MCF 10A (cell line): ENCODE results near the gene SRPK3. TPM values are rescaled to one million over a fixed set of nuclear protein-coding genes. Genes with fewer than 3 reads are reported as not detected.

Experiments used
- BruUV-seq: library from RNA; stranded (reverse); fragments of 400-500 nt; replicated peaks from 2 replicates; lab custom pipeline; 2021; lab: Mats Ljungman, UMichigan
- CTCF ChIA-PET: fragments of 300-600 bp; sonication (Branson Sonifier 250); formaldehyde crosslinking; extraction: SDS; loops from one replicate; lab custom pipeline; 2021; ENCODE audit warnings: antibody characterized with exemption, inconsistent platforms; lab: Yijun Ruan, JAX
- POLR2A ChIA-PET: fragments of 300-600, 350-650 bp; sonication (Branson Sonifier 250); formaldehyde crosslinking; extraction: SDS; loops from one replicate; lab custom pipeline; 2020; ENCODE audit warnings: antibody characterized with exemption, inconsistent platforms; lab: Yijun Ruan, JAX
- DNase-seq: peaks from one replicate; pipeline ENCODE4 v3.0.0-alpha.2; 2018; ENCODE audit not compliant: unreplicated experiment
- H3K27ac Mint-ChIP-seq: one replicate; pipeline ENCODE4 v1.8.0; 2022; ENCODE audit warnings: mild to moderate bottlenecking, low read depth, mixed read lengths; ENCODE audit not compliant: unreplicated experiment
- H3K27me3 Mint-ChIP-seq: one replicate; pipeline ENCODE4 v1.8.0; 2022; ENCODE audit warnings: mixed read lengths; ENCODE audit not compliant: insufficient read depth, unreplicated experiment
- H3K36me3 Mint-ChIP-seq: one replicate; pipeline ENCODE4 v1.8.0; 2022; ENCODE audit warnings: mild to moderate bottlenecking, moderate library complexity, mixed read lengths; ENCODE audit not compliant: insufficient read depth, unreplicated experiment
- H3K4me1 Mint-ChIP-seq: one replicate; pipeline ENCODE4 v1.8.0; 2022; ENCODE audit warnings: mixed read lengths; ENCODE audit not compliant: insufficient read depth, unreplicated experiment
- H3K4me3 Mint-ChIP-seq: one replicate; pipeline ENCODE4 v1.8.0; 2022; ENCODE audit warnings: mild to moderate bottlenecking, moderate library complexity, mixed read lengths; ENCODE audit not compliant: unreplicated experiment
- H3K9me3 Mint-ChIP-seq: one replicate; pipeline ENCODE4 v1.8.0; 2022; ENCODE audit warnings: mixed read lengths; ENCODE audit not compliant: unreplicated experiment
- CTCF ChIP-seq: fragments of 200-600 bp; IDR thresholded peaks from one replicate; pipeline ENCODE4 v1.8.0; 2022; ENCODE audit warnings: antibody characterized with exemption, mild to moderate bottlenecking; ENCODE audit not compliant: unreplicated experiment
- intact Hi-C: fragments of 100-400 bp; cut with micrococcal nuclease; formaldehyde crosslinking; loops from 2 replicates; pipeline ENCODE4 v1.14.1; 2022
- total RNA-seq: library from RNA; stranded (reverse); gene quantifications from 2 replicates; pipeline ENCODE4 v1.2.3, GENCODE V29; 2022

Gene SRPK3
- total RNA-seq, 1 experiment from 2014 or later: not detected

GRCh38 chrX:153807976-153808375 lies 27.1 kb downstream of the SRPK3 start:
- H3K4me1 Mint-ChIP-seq: no peaks in the 10 kb centered on the region
- H3K4me3 Mint-ChIP-seq: no peak overlapping the region
- no peak for DNase-seq
- ChIA-PET CTCF (no interaction called here), POLR2A (no interaction called here)
- peaks cover 12% of the 10 kb centered on the region for H3K27me3 Mint-ChIP-seq
- H3K36me3 Mint-ChIP-seq: no peaks in the 10 kb centered on the region
- H3K27ac Mint-ChIP-seq: no peak overlapping the region
- no TSS peak for BruUV-seq
- intact Hi-C loops: no loop called here
- no peak for TF ChIP-seq CTCF
- peaks cover 8% of the 10 kb centered on the region for H3K9me3 Mint-ChIP-seq

GRCh38 chrX:153812220-153812619 lies 31.4 kb downstream of the SRPK3 start:
- ChIA-PET CTCF (interaction anchor here (0.8 kb wide), 1 partner anchor 39 kb away, joined by 3 read pairs; no protein-coding TSS in a partner anchor), POLR2A (no interaction called here)
- no peak for DNase-seq
- peaks cover 8% of the 10 kb centered on the region for H3K9me3 Mint-ChIP-seq
- H3K4me1 Mint-ChIP-seq: no peaks in the 10 kb centered on the region
- H3K27me3 Mint-ChIP-seq: peaks cover 26% of the 10 kb centered on the region
- no peak for TF ChIP-seq CTCF
- H3K27ac Mint-ChIP-seq: no peak overlapping the region
- no peaks in the 10 kb centered on the region for H3K36me3 Mint-ChIP-seq
- intact Hi-C loops: no loop called here
- H3K4me3 Mint-ChIP-seq: no peak overlapping the region
- BruUV-seq: no TSS peak

DNA sequence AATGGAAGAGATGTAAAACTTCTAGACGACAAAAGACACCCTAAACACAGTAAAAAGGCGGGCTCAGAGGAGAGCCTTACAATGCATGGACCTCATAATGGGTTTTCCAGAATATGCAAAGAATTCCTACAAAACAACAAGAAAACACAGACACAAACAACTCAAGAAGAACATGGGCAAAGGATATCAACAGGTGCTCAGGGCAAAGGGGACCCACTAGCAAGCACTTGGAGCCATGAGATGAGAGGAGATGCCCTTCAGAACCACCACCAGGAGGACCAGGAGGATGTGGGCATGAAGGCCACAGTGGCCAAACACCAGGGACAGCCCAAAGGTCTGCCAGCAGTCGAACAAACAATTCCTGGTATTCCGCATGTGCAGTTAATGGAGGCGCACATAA lies 32.3 kb downstream of the SRPK3 start:
- H3K36me3 Mint-ChIP-seq: no peaks in the 10 kb centered on the region
- peaks cover 27% of the 10 kb centered on the region for H3K27me3 Mint-ChIP-seq
- H3K9me3 Mint-ChIP-seq: peaks cover under 1% of the 10 kb centered on the region
- ChIA-PET CTCF (interaction anchor here (0.8 kb wide), 1 partner anchor 38 kb away, joined by 3 read pairs; no protein-coding TSS in a partner anchor), POLR2A (no interaction called here)
- no peaks in the 10 kb centered on the region for H3K4me1 Mint-ChIP-seq
- intact Hi-C loops: no loop called here
- no peak overlapping the region for H3K27ac Mint-ChIP-seq
- H3K4me3 Mint-ChIP-seq: no peak overlapping the region
- BruUV-seq: no TSS peak
- TF ChIP-seq CTCF: no peak
- no peak for DNase-seq

DNA sequence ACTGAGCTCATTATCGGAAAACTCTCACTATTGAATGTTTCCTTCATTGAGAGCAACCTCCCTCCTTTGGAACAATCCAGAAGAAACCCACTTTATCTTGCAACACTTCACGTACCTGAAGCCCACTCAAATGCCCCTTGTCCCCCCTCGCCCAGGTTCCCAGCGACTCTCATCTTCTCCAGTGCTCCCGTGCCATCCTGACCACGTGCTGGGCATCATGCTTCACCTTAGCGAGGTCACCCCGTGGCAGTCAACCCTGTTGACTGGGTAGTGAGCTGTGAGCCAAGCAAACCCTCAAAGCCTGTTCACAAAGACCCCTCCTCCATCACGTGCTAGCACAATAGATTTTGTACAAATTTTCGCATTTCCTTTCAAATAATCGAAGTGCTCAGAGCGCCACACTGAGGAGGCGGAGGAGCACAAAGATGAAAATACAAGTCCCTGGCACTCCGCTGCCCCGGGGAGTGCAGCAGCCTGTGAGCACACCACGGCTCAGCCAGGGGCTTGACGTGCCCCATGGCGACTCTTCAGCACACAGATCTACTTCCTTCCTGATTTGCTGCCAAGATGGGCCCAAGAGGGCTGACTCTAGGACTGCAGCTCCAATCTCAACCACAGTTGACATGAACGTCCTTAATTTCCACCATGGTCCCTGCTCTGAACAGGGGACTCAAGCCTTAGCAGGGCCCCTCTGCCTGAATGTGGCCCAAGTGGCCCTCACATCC lies 33.9 kb downstream of the SRPK3 start:
- intact Hi-C loops: no loop called here
- Mint-ChIP-seq H3K27ac (no peak overlapping the region), H3K4me3 (no peak overlapping the region), H3K27me3 (peaks cover 27% of the 10 kb centered on the region), H3K9me3 (no peaks in the 10 kb centered on the region), H3K4me1 (no peaks in the 10 kb centered on the region), H3K36me3 (no peaks in the 10 kb centered on the region)
- ChIA-PET POLR2A (no interaction called here), CTCF (no interaction called here)
- no TSS peak for BruUV-seq
- TF ChIP-seq CTCF: no peak
- DNase-seq: no peak
